Endothelial cell of umbilical vein (primary cell): ENCODE data around the gene SPACA4. TPM values are rescaled to one million over a fixed set of nuclear protein-coding genes. Genes with fewer than 3 reads are reported as not detected.

ENCODE experiments used
- BruUV-seq: library from RNA; stranded (reverse); fragments of 400-500 nt; replicated peaks from 2 replicates; lab custom pipeline; 2021; lab: Mats Ljungman, UMichigan
- CTCF ChIA-PET: fragments of 300-600, 350-600 bp; sonication (Branson Sonifier 250); formaldehyde crosslinking; loops from one replicate; lab custom pipeline; 2021; ENCODE audit warnings: antibody characterized with exemption, inconsistent platforms; lab: Charles Lee
- POLR2A ChIA-PET: fragments of 300-600, 350-600 bp; sonication (Branson Sonifier 250); formaldehyde crosslinking; loops from one replicate; lab custom pipeline; 2021; ENCODE audit warnings: antibody characterized with exemption, inconsistent platforms; lab: Charles Lee
- DNase-seq: peaks from one replicate; pipeline ENCODE4 v3.0.0-alpha.2; 2011; ENCODE audit warnings: low read depth, low spot score
- FAIRE-seq: peaks from 2 replicates; lab custom pipeline; 2011; peaks lifted over from hg19 to GRCh38; lab: Jason Lieb, UNC
- H2AFZ ChIP-seq: 2 replicates; pipeline ENCODE4 v1.6.0; 2012; ENCODE audit warnings: low read depth, low read length, control low read depth, inconsistent platforms
- H3K27ac ChIP-seq: 2 replicates; pipeline ENCODE4 v1.5.1; 2011; ENCODE audit warnings: low read depth, mild to moderate bottlenecking, control low read depth, low read length, moderate library complexity; ENCODE audit not compliant: insufficient read depth
- H3K27me3 ChIP-seq, 2 experiments: 2 replicates each; pipeline versions ENCODE4 v1.6.0 to v1.6.1; 2011; ENCODE audit warnings: low read length in 2 of 2, mixed read lengths in 1 of 2; ENCODE audit not compliant: control insufficient read depth in 2 of 2, insufficient read depth in 2 of 2
- H3K36me3 ChIP-seq, 2 experiments: 2 replicates in 1 of 2; 3 replicates in 1 of 2; pipeline ENCODE4 v1.5.1; 2011; ENCODE audit warnings: low read length in 2 of 2, mild to moderate bottlenecking in 1 of 2, moderate library complexity in 1 of 2; ENCODE audit not compliant: control insufficient read depth in 2 of 2, insufficient read depth in 2 of 2; ENCODE audit errors: extremely low read depth in 1 of 2
- H3K4me1 ChIP-seq: 3 replicates; pipeline ENCODE4 v1.5.1; 2011; ENCODE audit warnings: mild to moderate bottlenecking, low read length; ENCODE audit not compliant: control insufficient read depth, insufficient read depth; ENCODE audit errors: extremely low read depth
- H3K4me2 ChIP-seq: 2 replicates; pipeline ENCODE4 v1.6.1; 2011; ENCODE audit warnings: low read length, control low read depth, mixed read lengths; ENCODE audit not compliant: insufficient read depth
- H3K4me3 ChIP-seq, 3 experiments: fragments of 200-600 bp in 1 of 3; sonication (generic), shearing (Covaris generic) in 1 of 3; replicated peaks in 1 of 3; 2 replicates each; pipeline ENCODE4 v1.5.1; 2011 to 2016; ENCODE audit warnings: control low read depth in 3 of 3, low read length in 3 of 3, mild to moderate bottlenecking in 2 of 3, inconsistent platforms in 1 of 3, low read depth in 1 of 3, moderate library complexity in 1 of 3; ENCODE audit not compliant: insufficient read depth in 1 of 3
- H3K79me2 ChIP-seq: 2 replicates; pipeline ENCODE4 v1.6.0; 2012; ENCODE audit warnings: low read length, inconsistent platforms; ENCODE audit not compliant: control insufficient read depth, insufficient read depth
- H3K9ac ChIP-seq: replicated peaks from 2 replicates; pipeline ENCODE3; 2011; ENCODE audit warnings: low read length, control low read depth; ENCODE audit not compliant: insufficient read depth; ENCODE audit errors: extremely low read depth
- H3K9me1 ChIP-seq: replicated peaks from 3 replicates; pipeline ENCODE4 v1.6.0; 2011; ENCODE audit warnings: mild to moderate bottlenecking, low read length; ENCODE audit not compliant: control insufficient read depth, insufficient read depth; ENCODE audit errors: extremely low read depth
- H3K9me3 ChIP-seq: replicated peaks from 2 replicates; pipeline ENCODE4 v1.5.1; 2012; ENCODE audit warnings: low read length, inconsistent platforms; ENCODE audit not compliant: control insufficient read depth, insufficient read depth
- H4K20me1 ChIP-seq: replicated peaks from 2 replicates; pipeline ENCODE3; 2011; ENCODE audit warnings: mild to moderate bottlenecking, low read length; ENCODE audit not compliant: control insufficient read depth, insufficient read depth; ENCODE audit errors: extremely low read depth
- JUN ChIP-seq: IDR thresholded peaks from 2 replicates; pipeline ENCODE4 v1.6.1; 2011; ENCODE audit warnings: borderline replicate concordance, low read depth; ENCODE audit not compliant: insufficient read length, insufficient read depth
- POLR2A ChIP-seq: IDR thresholded peaks from 2 replicates; pipeline ENCODE4 v1.6.1; 2012; ENCODE audit warnings: low read depth, mild to moderate bottlenecking, control low read depth, low read length
- POLR2AphosphoS5 ChIP-seq: IDR thresholded peaks from 2 replicates; pipeline ENCODE4 v1.6.1; 2012; ENCODE audit warnings: low read depth, mild to moderate bottlenecking, control low read depth, low read length, moderate library complexity; ENCODE audit not compliant: insufficient read depth
- dilution Hi-C: fragments of 300-500 bp; cut with MboI; formaldehyde crosslinking; loops from one replicate; pipeline ENCODE4 v1.15.0; 2019; ENCODE audit warnings: low sequenced_read_pairs; ENCODE audit not compliant: extremely low pct_ligation_motif_present
- intact Hi-C: fragments of 100-400 bp; cut with micrococcal nuclease; formaldehyde crosslinking; loops from one replicate; pipeline ENCODE4 v1.10.0; 2022
- polyA plus RNA-seq, 4 experiments: library from polyadenylated mRNA; depleted of rRNA in 3 of 4; stranded (reverse) in 3 of 4; unstranded in 1 of 4; fragments of >200 nt; gene quantifications; 2 replicates each; pipeline versions ENCODE4 v1.2.1 to v1.2.3, GENCODE V29; 2011 to 2012; ENCODE audit warnings: missing spikeins in 1 of 4
- total RNA-seq: library from RNA; stranded (reverse); gene quantifications from 2 replicates; pipeline ENCODE4 v1.2.3, GENCODE V29; 2021
- TF ChIP-seq, protein P1 (sequence below): IDR thresholded peaks from 2 replicates; pipeline ENCODE4 v1.6.1; 2011; ENCODE audit not compliant: insufficient read depth, insufficient read length

Gene SPACA4
- total and polyA plus RNA-seq, 2 donors (not counting 3 experiments of a cell fraction or from before 2014, with no cell fraction given) = not detected

DNA sequence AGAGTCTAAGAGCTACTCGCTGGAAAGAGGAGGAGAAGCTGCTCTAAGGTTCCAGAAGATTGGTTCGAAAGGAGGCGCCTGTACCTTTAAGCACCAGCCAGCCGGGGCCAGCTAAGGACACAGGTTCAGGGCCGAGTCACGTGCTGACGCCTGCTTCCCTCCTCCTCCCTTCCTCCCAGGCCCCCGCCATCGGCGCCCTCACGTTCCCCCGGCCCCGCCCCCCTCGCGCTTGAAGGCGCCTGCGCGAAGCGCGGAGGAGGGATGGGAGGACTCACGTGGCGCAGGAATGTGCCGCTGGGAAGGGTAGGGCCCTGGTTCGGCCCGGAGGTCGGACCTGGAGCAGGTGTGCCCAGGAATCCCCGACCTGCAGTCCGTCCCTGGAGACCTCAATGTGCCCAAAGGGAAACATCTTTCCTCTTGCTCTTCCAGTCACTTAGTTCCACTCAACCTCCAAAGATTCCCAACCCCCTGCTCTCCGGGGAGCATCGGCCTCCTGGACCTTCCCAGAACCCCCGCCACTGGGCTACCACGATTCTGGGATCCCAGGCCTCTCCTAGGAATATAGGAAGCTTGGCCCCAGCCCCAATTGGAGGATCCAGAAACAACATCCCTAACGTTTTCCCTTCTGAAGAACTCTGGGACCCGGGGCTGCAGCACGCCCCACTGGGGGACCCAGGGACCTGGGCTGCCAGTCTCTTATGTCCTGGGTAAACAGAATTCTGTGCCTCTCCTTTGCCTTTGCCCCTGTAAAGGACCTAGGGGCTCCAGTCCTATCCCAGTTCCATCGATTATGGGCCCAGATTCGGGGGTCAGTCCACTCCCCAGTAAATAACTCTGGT is 28.1 kb downstream of the SPACA4 start:
- no peaks in the 10 kb centered on the region for H3K9me1 ChIP-seq
- DNase-seq (peak; percentile 92), FAIRE-seq (peak; percentile 98)
- dilution Hi-C loops (no loop called here), intact Hi-C loops (loop anchor here (5.0 to 10.0 kb wide), 2 partner anchors 338 to 360 kb away; partner anchors contain the start of genes GYS1 and RUVBL2)
- H2AFZ ChIP-seq = peak overlapping the region; percentile 36
- no peak overlapping the region for H3K27ac ChIP-seq
- H3K9ac ChIP-seq = no peak overlapping the region
- POLR2A ChIA-PET = interaction anchor here (0.9 kb wide), 1 partner anchor 16 kb away, joined by 4 read pairs; the partner anchor contains the start of genes RPL18 and SPHK2
- H3K27me3 ChIP-seq = peaks cover 3 to 11% of the 10 kb centered on the region in 2 experiments
- no peaks in the 10 kb centered on the region for H3K79me2 ChIP-seq
- CTCF ChIA-PET = interaction anchor here (1.0 kb wide), 1 partner anchor 11 kb away, joined by 3 read pairs; the partner anchor contains the start of gene CA11
- no peaks in the 10 kb centered on the region for H4K20me1 ChIP-seq
- H3K4me3 ChIP-seq = no peak overlapping the region
- no peaks in the 10 kb centered on the region for H3K9me3 ChIP-seq
- no TSS peak for BruUV-seq
- TF ChIP-seq, protein P1, sequence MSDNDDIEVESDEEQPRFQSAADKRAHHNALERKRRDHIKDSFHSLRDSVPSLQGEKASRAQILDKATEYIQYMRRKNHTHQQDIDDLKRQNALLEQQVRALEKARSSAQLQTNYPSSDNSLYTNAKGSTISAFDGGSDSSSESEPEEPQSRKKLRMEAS = peak; percentile 93
- TF ChIP-seq POLR2A (peak; percentile 26), JUN (no peak), POLR2AphosphoS5 (peak; percentile 27)
- H3K4me2 ChIP-seq = peak overlapping the region; percentile 26
- H3K4me1 ChIP-seq = peaks cover 39% of the 10 kb centered on the region
- H3K36me3 ChIP-seq = no peaks in the 10 kb centered on the region
